Endometrial microvascular endothelial cells (primary cell): ENCODE measurements around the gene TMEM11. TPM values are rescaled to one million over a fixed set of nuclear protein-coding genes. Genes with fewer than 3 reads are reported as not detected.
"Not testable (repeated sequence)": the region's sequence is repeated elsewhere in the genome, so short reads cannot be mapped to it uniquely, and the experiment has no call there.

Source experiments
- in situ Hi-C: cut with HindIII; loops from 2 replicates; pipeline ENCODE4 v1.10.0; 2017; ENCODE audit warnings: low sequenced_read_pairs, low pct_unique_long_range_greater_than_20kb; ENCODE audit errors: inconsistent ontology term
- total RNA-seq: library from RNA; depleted of rRNA; stranded (reverse); fragments of >200 nt; gene quantifications from one replicate; pipeline ENCODE4 v1.2.3, GENCODE V29; 2015; ENCODE audit errors: inconsistent ontology term

Gene TMEM11
- total RNA-seq, 1 donor from 2014 or later, result 39.6 TPM

DNA sequence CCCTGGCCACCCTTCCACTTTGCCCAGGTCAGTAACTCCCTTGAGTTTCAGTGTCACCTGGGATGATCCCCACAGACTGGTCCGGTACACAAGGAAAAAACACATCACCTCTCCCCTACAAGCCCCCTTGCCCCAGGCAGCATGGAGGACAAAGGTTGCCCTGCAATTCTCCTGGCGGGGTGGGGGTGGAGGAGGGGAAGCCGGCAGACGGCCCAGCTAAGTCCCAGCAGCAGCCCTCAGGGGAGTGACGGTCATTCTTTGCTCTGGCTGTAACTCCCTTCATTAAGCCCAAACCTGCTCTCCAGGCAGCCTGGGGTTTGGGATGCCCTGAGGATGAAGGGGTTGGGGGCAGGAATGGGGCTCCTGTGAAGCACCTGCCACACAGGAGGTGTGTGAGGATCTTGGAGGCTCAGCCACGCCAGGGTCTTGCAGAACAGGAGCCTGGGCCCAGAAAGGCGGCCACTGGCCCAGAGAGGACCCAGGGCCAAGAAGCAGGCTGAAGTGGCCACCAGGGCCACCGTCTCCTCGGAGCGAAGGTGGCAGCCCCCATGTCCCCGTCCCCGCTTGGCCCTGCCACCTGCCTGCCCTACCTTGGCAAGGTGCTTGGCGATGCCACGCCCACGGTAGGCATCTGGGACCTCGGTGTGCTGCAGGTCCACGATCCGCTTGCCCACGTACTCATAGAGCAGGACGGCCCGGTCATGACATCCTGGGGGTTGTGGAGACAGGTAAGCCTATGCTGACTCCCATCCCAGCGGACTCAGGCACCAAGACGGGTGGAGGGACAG lies 29.7 kb upstream of the TMEM11 start:
- in situ Hi-C loops, result no loop called here

DNA sequence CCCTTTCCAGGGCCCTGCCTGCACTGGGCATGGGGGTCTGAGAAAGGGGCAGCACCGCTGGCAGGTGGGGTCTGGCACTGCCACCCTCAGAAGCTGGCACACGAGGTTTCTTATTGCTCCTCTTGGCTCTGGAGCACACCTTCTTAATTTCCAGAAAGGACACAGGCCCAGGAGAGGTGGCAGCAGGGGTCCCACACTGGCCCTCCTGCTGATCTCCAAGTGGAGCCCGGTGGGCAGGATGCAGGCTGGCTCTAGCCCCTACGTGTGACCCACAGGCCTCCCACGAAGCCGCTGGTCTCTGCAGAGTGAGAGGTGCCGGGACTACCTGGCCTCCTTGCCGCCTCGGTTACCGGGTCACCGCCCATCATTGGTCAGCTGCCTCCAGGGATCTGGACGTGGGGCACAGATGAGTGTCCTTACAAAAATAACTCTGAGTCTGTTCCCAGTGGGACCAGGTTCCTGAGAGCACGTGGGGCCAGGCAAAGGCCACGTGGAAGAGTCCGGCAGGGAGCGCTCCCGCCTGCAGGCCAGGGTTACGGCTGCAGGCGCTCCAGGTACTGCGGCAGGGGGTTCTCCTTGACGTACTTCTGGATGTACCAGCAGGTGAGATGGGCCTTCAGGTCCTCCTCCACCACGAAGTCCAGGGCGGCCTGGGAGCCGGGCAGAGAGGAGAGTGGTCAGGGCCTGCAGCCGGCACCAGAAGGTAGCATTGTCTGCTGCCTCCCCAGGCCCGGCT lies 29.0 kb upstream of the TMEM11 start:
- in situ Hi-C loops, result no loop called here

DNA sequence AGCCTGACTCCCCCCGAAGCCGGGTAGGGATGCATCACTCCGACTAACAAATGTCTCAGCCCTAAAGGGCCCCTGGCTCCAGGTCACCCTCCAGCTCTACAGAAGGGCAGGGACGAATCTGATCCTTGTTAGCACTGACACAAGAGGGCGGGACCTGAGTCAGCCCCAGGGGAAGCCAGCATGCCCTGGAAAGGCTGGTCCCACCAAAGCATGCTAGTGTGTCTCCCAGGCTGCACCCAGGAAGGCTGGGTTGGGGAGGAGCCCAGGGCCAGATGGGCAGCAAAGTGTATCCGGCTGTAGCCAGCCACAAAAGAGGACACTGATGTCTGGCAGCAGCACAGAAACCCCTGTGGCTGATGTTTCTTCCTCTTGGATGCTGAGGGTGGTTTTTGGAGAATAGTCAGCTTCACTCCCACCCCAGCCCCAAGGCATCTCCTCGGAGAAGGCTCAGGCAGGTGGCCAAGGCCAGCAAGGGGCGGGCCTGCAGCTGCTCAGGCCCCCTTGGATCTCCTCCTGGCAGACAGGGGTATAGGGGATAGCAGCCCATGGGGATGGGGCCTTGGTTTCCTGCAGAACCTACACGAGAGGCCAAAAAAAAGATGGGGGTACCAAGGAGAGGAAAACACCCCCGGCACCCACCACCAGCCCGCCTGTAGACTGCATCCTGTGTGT lies 28.2 kb upstream of the TMEM11 start:
- in situ Hi-C loops, result no loop called here

DNA sequence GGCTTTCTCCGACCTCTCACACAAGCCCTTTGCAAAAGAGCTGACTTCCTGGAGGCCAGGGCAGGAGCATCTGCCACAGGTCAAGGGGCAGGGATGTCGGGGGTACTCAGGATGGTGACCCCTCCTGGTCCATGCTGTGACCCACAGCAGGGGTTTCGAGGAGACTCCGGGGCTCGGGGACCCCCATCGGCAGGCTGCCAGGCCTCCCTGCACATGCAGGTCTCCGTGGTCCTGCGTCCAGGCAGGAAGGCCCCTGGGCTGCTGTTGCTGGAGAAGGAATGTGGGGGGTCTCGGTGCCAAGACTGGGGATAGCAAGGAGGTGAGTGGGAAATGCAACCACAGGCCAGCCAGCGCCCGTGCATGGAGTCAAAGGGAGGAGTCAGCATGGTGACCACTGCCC lies 27.6 kb upstream of the TMEM11 start:
- in situ Hi-C loops, result no loop called here

DNA sequence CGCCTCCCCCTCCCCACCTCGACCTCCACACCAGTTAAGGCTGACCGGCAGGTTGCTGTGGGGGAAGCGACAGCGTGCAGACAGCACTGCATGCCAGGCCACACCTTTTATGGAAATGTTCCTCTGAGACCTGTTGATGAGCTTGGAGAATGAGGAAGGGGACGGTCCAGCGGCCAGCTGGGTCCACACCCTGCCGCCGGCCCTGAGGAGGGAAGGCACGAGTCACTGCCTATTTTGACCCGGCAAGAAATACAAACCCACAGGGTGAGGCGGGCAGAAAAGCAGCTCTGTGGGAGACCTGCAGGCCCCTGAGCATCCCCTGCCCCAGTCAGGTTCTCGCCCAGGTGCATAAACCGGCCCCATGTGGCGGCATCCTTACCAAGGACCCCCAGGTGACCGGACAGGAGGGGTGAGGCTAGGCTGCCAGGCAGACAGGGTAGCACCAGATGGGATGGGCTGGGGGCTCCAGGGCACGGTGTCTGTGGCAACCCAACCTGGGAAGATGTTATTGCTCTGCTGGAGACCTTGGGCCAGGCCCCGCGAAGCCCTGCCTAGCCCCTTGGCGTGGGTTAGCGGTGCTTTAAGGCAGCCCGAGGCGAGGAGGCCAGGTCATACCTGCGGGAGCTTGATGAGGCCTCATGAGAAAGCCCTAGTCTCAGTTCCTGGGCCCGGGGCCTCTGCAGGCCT lies 26.6 kb upstream of the TMEM11 start:
- in situ Hi-C loops, result no loop called here

DNA sequence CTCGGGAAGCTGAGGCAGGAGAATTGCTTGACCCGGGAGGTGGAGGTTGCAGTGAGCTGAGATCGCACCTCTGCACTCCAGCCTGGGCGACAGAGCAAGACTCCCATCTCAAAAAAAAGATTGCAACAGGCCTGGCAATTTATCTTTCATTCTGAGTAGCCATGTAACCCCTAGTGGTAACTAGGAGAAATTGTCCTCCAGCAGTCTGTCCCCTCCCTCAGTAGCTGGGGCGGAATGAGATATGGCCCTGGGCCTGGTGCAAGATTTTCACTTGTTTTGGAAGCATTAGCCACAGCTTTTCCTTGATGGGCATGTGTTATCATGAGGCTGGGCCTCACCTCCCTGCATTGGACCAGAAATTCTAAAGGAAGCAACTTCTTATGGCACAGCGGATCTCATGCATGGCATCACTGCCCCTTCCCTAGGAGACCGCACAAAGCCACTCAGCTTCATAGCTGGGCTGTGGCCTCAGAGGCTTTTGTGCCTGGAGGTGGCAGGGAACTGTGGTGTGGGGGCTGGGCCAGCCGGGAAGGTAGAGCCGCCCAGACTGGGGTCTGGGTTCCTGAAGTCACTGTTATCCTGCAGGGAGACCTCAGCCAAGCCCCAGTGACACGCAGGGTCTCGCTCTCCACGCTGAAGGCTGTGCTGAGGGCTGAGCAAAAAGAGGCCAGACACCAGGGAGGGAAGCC lies 25.9 kb upstream of the TMEM11 start:
- in situ Hi-C loops, result no loop called here

DNA sequence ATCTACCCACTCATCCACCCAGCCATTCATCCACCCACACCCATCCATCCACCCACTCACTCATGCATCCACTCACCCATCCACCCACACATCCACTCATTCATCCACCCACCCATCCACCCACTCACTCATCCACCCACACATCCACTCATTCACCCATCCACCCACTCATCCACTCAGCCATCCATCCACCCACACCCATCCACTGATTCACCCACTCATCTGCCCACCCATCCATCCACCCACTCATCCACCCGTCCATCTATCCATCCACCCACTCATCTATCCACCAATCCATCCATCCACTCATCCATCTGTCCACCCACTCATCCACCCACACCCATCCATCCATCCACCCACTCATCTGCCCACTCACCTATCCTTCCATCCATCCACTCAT lies 22.0 kb upstream of the TMEM11 start:
- in situ Hi-C loops, result no loop called here

DNA sequence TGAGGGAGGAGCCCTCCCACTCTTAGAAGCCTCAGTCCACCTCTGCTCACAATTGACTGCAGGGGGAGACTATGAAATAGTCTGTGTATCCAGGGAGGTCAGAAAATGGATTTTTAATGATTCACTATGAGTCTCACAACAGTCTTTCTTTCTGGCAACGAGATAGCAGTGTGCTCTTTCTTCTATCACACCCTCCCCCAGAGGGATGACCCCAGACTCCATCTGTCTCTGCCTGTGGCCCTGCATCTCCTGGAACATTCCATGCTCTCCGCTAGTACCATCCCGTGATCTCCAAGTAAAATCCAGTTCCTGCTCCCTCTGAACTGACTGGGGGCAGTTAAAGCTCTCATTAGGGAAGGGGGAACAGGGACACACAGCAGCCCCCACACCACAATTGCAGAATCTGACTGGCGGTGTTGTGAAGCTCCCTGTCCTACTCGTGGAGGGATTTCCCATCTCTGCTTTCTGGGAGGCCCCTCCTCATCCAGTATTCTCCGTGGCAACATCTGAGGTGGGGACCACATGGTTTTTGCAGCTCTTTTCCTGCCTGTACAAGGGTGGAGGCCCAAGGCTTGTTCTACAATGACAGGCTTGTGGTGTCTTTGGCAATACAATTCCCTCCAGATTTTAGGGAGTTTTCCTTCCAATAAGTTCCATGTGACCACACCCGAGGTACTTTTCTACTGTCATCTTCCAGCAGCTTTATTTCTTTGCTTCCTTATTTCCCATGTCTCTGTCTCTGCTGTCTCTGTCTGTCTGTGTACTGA lies 19.8 kb upstream of the TMEM11 start:
- in situ Hi-C loops, result no loop called here

DNA sequence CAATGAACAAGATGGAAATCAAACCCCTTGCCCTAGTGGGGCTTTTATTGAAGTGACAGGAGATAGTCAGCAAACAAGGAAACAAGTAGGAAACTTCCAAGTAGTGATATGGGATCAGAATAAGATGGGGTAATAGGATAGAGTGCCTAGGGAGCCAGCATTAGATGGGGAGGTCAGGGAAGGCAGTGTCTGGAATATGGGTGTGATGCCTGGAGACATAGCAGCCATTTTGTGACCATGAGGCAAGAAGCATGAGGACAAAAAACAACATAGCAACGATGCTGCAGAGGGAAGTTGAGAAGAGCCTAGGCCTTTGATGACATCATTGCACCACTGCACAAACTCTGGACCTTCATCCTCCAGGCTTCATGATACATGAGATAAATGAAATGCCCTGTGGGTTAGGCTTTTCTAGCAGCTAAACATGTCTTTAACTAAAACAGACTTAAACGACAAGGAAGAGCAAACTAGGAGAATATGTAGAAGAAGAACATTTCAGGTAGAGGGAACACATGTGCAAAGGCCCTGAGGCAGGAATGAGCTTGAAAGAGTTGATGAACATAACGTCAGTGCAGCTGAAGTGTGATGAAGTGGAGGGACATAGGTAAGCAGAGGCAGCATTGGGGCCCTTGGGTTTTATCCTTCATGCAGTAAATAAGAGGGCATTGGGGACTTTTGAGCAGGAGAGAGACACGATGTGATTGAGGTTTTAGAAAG lies 18.2 kb upstream of the TMEM11 start:
- in situ Hi-C loops, result no loop called here

DNA sequence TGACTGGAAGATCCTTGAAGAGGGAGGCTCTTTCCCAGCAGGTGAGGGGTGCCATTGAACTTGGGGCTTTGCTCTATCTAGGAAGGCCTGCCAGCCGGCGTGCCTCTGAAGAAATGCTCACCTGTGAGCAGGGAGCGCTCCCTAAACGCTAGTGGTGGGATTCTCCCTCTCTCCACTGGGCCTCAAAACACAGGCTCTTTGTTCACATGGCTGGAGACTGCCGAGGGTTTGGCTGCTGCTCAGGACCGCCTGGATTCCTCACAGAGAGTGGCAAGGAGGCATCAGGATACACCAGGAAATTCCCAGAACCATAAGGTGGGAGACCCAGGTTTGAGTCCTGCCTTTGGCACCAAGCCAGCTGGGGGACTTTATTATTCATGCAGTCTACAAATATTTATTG lies 17.6 kb upstream of the TMEM11 start:
- in situ Hi-C loops, result no loop called here

DNA sequence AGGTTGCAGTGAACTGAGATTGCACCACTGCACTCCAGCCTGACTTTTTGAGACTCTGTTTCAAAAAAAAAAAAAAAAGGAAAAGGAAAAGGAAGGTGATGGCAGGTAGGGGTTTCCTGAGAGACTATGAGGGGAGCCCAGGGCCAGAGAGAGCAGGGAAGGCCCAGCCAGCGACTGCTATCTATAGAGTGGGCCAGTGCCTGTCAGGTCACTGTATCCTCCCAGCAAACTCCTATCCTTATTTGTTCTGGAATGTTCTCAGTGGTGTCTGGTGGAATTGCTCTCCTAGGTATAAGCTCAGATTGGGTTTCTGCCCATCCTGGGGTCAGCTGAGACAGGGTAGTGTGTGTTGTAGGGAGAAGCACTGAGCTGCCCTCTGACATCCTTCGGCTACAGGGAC lies 14.9 kb upstream of the TMEM11 start:
- in situ Hi-C loops, result no loop called here

DNA sequence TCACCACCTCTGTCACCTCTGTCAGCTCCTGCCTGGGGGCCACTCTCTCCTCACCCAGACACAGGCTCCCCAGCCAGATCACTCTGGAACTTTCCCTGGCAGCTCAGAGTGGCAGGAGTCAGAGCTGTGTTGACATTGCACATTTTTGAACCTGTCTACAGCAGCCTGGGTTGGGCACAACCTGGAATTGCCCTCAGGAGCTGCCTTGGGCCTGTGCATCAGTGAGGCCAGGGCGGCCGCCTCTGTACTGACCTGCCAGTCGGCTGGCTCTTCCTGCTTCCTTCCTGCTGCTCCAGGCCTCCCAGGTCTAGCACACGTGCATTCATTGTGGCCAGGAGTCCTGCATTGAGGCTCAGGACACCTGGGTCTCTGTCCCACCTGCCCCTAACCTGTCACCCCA lies 14.2 kb upstream of the TMEM11 start:
- in situ Hi-C loops, result no loop called here

DNA sequence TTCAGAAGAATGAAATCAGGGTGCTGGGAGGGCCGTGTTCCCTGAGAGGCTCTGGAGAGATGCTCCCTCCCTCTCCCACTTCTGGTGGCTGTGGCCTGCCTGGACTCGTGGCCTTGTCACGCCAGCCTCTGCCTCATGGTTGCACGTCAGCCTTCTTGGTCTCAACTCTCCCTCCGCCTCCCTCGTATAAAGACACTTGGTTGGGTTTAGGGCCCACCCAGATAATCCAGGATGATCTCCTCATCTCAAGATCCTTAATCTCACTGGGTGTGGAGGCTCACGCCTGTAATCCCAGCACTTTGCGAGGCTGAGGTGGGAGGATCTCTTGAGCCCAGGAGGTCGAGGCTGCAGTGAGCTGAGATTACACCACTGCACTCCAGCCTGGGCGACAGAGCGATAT lies 13.3 kb upstream of the TMEM11 start:
- in situ Hi-C loops, result not testable (repeated sequence)

DNA sequence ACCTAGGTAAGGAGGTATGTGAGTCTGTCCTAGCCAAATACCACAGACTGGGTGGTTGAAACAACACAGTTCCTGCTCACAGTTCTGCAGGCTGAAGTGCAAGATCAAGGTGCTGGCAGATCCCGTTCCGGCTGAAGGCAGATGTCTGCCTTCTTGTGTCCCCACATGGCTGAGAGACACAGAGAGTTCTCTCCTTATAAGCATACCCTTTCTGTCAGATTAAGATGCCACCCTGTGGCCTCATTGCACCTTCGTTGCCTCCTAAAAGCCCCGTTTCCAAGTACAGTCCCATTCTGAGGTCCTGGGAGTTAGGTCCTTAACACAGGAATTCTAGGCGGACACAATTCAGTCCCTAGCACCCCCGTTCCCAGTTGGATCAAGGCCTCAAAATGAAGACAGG lies 9.1 kb upstream of the TMEM11 start:
- in situ Hi-C loops, result no loop called here

DNA sequence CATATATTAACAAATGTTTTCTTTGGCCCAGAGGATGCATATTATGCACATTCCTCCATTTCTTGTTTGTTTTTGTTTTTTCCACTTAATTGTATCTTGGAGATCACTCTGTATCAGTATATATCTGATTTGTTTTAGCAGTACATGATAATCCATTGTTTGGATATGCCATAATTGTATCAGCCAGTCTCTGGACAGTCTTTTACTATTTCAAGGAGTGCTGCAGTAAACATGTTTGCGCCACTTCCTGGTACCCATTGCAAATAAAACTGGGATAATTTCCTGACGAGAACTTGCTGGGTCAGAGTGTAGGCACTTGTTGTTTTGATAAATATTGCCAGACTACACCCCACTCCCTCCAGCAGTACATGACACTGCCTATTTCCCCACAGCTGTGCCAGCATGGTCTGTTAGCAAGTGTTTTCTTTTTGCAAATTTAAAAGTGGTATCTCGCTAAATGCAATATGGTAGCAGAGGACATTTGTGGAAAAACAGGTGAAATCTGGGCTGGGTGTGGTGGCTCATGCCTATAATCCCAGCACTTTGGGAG lies 4.9 kb upstream of the TMEM11 start:
- in situ Hi-C loops, result no loop called here

DNA sequence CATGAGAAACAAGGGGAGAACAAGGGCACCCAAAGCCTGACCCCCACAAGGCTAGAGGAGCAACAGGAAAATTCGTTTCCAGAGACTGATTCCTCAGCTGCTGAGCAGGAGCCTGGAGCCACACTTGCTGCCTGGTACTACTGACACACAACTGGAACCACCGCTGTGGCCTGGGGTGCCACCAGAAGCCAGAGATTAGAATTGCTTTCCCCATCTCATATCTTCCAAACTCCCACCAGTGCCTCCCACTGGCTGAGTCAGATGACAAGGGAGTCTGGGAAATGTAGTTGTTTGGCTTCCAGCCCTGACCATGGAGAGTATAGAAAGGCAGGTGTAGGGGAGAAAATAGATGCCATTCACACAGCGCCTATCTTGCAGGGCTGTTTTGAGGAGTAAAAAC lies 4.1 kb upstream of the TMEM11 start:
- in situ Hi-C loops, result no loop called here

DNA sequence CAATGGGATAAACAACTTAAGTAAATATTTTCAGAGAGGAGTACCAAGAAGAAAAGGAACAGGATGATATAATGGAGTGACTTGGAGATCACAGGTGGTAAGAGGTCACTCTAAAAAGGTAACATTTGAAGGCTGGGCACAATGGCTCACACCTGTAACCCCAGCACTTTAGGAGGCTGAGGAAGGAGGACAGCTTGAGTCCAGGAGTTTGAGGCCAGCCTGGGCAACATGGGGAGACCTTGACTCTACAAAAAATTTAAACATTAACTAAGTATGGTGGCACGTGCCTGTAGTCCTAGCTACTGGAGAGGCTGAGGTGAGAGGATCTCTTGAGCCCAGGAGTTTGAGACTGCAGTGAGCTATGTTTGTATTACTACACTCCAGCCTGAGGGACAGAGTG lies 3.4 kb upstream of the TMEM11 start:
- in situ Hi-C loops, result no loop called here
